C1 segment of cervical spinal cord (tissue), 14 donors: Measurements from ENCODE around the gene SOBP.

Source experiments
- DNase-seq, 14 donors: peaks; one replicate each; lab custom pipeline; 2025; lab: John Stamatoyannopoulos, UW

The SOBP gene

GRCh38 chr6:107636486-107636885, 146.6 kb downstream of the SOBP start:
- DNase-seq, result no peak

- no peak for DNase-seq
Measured at GRCh38 chr6:107637316-107638315, 147.7 kb downstream of the SOBP start.

GRCh38 chr6:107638493-107638892, 148.6 kb downstream of the SOBP start:
- DNase-seq, result no peak

GRCh38 chr6:107639511-107639910, 149.6 kb downstream of the SOBP start:
- DNase-seq, result no peak

GRCh38 chr6:107641071-107641470, 151.2 kb downstream of the SOBP start:
- DNase-seq, result no peak

GRCh38 chr6:107641500-107641941, 151.6 kb downstream of the SOBP start:
- DNase-seq, result peak in 8 of 14 donors; percentile 25 to 72 (median 52)

- no peak for DNase-seq
Measured at GRCh38 chr6:107642095-107642860, 152.4 kb downstream of the SOBP start.

GRCh38 chr6:107642861-107643328, 153.0 kb downstream of the SOBP start:
- DNase-seq, result no peak

- no peak for DNase-seq
Measured at GRCh38 chr6:107644513-107644912, 154.6 kb downstream of the SOBP start.

GRCh38 chr6:107645740-107646139, 155.8 kb downstream of the SOBP start:
- no peak for DNase-seq

GRCh38 chr6:107646176-107646575, 156.3 kb downstream of the SOBP start:
- no peak for DNase-seq

GRCh38 chr6:107646776-107647438, 157.0 kb downstream of the SOBP start:
- no peak for DNase-seq

- DNase-seq, result no peak
Measured at GRCh38 chr6:107647439-107647948, 157.6 kb downstream of the SOBP start.

- DNase-seq, result no peak
Measured at GRCh38 chr6:107648983-107649382, 159.1 kb downstream of the SOBP start.

- DNase-seq, result no peak
Measured at GRCh38 chr6:107652526-107653182, 162.7 kb downstream of the SOBP start.

GRCh38 chr6:107653183-107653580, 163.3 kb downstream of the SOBP start:
- DNase-seq, result no peak

GRCh38 chr6:107653861-107654394, 164.0 kb downstream of the SOBP start:
- no peak for DNase-seq

GRCh38 chr6:107654764-107655163, 164.8 kb downstream of the SOBP start:
- no peak for DNase-seq

- no peak for DNase-seq
Measured at GRCh38 chr6:107655245-107655644, 165.3 kb downstream of the SOBP start.

GRCh38 chr6:107655864-107656263, 165.9 kb downstream of the SOBP start:
- DNase-seq, result peak in 1 of 14 donors; percentile 19

GRCh38 chr6:107656401-107656800, 166.5 kb downstream of the SOBP start:
- no peak for DNase-seq
